Activated CD8-positive, alpha-beta T cell treated with anti-CD3 and anti-CD28 coated beads for 36 hours (primary cell): ENCODE results near the gene CAMK4. TPM values are rescaled to one million over a fixed set of nuclear protein-coding genes. Genes with fewer than 3 reads are reported as not detected.

Source experiments
- ATAC-seq: fragments of 200-7000 bp; cut with Tn5 transposase; one replicate; pipeline ENCODE4 v1.10.0; 2021; ENCODE audit warnings: mild to moderate bottlenecking, moderate library complexity
- CTCF ChIA-PET: fragments of 350-600 bp; sonication (Branson Sonifier 250); formaldehyde crosslinking; loops from one replicate; lab custom pipeline; 2021; ENCODE audit warnings: antibody characterized with exemption; lab: Charles Lee
- POLR2A ChIA-PET: fragments of 350-600 bp; sonication (Branson Sonifier 250); formaldehyde crosslinking; loops from one replicate; lab custom pipeline; 2021; ENCODE audit warnings: antibody characterized with exemption; lab: Charles Lee
- DNase-seq: peaks from one replicate; pipeline ENCODE4 v3.0.0-alpha.2; 2020
- H3K27ac Mint-ChIP-seq: one replicate; pipeline ENCODE4 v1.8.0; 2021; ENCODE audit warnings: mild to moderate bottlenecking, mixed read lengths
- H3K27me3 Mint-ChIP-seq: one replicate; pipeline ENCODE4 v1.8.0; 2021; ENCODE audit warnings: mixed read lengths
- H3K36me3 Mint-ChIP-seq: one replicate; pipeline ENCODE4 v1.8.0; 2021; ENCODE audit warnings: low read depth, mixed read lengths
- H3K4me1 Mint-ChIP-seq: one replicate; pipeline ENCODE4 v1.8.0; 2021; ENCODE audit warnings: low read depth, mixed read lengths
- H3K4me3 Mint-ChIP-seq: one replicate; pipeline ENCODE4 v1.8.0; 2021; ENCODE audit warnings: mild to moderate bottlenecking, moderate library complexity, mixed read lengths
- H3K9me3 Mint-ChIP-seq: one replicate; pipeline ENCODE4 v1.8.0; 2021; ENCODE audit warnings: mixed read lengths
- CTCF ChIP-seq: fragments of 200-600 bp; IDR thresholded peaks from one replicate; pipeline ENCODE4 v1.8.0; 2022; ENCODE audit warnings: antibody characterized with exemption, mild to moderate bottlenecking
- intact Hi-C: fragments of 100-400 bp; cut with micrococcal nuclease; formaldehyde crosslinking; loops from one replicate; pipeline ENCODE4 v1.10.0; 2022
- total RNA-seq, 2 experiments: library from RNA; stranded (reverse); gene quantifications; one replicate each; pipeline ENCODE4 v1.2.3, GENCODE V29; 2021

Gene CAMK4
- total RNA-seq, 2 experiments from 2014 or later, result 79.7 to 80.7 TPM

- CTCF ChIA-PET, result interaction anchor here (1.5 to 1.9 kb wide), 2 partner anchors 11 to 21 kb away, joined by 4 to 7 read pairs; no protein-coding TSS in a partner anchor
- Mint-ChIP-seq H3K27ac (no peak overlapping the region), H3K9me3 (peaks cover 4% of the 10 kb centered on the region), H3K27me3 (no peaks in the 10 kb centered on the region), H3K36me3 (peaks cover 39% of the 10 kb centered on the region), H3K4me3 (no peak overlapping the region), H3K4me1 (peaks cover 23% of the 10 kb centered on the region)
- POLR2A ChIA-PET, result interaction anchor here (0.9 kb wide), 1 partner anchor 45 kb away, joined by 3 read pairs; no protein-coding TSS in a partner anchor
- intact Hi-C loops, result no loop called here
- DNase-seq (no peak), ATAC-seq (no peak)
- TF ChIP-seq CTCF, result no peak
These were observed 155.2 kb downstream of the CAMK4 start for GRCh38 chr5:111379391-111379816.

GRCh38 chr5:111383288-111383970, 159.2 kb downstream of the CAMK4 start:
- DNase-seq (no peak), ATAC-seq (no peak)
- ChIA-PET POLR2A (no interaction called here), CTCF (no interaction called here)
- Mint-ChIP-seq H3K27ac (no peak overlapping the region), H3K4me3 (no peak overlapping the region), H3K4me1 (peaks cover 22% of the 10 kb centered on the region), H3K27me3 (no peaks in the 10 kb centered on the region), H3K9me3 (no peaks in the 10 kb centered on the region), H3K36me3 (peaks cover 31% of the 10 kb centered on the region)
- intact Hi-C loops, result no loop called here
- no peak for TF ChIP-seq CTCF

GRCh38 chr5:111384220-111384619, 160.0 kb downstream of the CAMK4 start:
- no peak for DNase-seq
- CTCF ChIA-PET, result no interaction called here
- TF ChIP-seq CTCF, result no peak

GRCh38 chr5:111385051-111385450, 160.9 kb downstream of the CAMK4 start:
- ChIA-PET POLR2A (interaction anchor here (1.1 kb wide), 1 partner anchor 88 kb away, joined by 5 read pairs; no protein-coding TSS in a partner anchor), CTCF (interaction anchor here (1.0 kb wide), 1 partner anchor 106 kb away, joined by 5 read pairs; no protein-coding TSS in a partner anchor)
- Mint-ChIP-seq H3K36me3 (peaks cover 40% of the 10 kb centered on the region), H3K4me1 (peaks cover 35% of the 10 kb centered on the region), H3K27me3 (no peaks in the 10 kb centered on the region), H3K27ac (no peak overlapping the region), H3K9me3 (no peaks in the 10 kb centered on the region), H3K4me3 (no peak overlapping the region)
- no peak for TF ChIP-seq CTCF
- intact Hi-C loops, result no loop called here
- ATAC-seq, result no peak
- no peak for DNase-seq

More at GRCh38 chr5:111384220-111384619, 160.0 kb downstream of the CAMK4 start:
- no peak overlapping the region for H3K27ac Mint-ChIP-seq
- no peaks in the 10 kb centered on the region for H3K27me3 Mint-ChIP-seq
- intact Hi-C loops, result no loop called here
- POLR2A ChIA-PET, result interaction anchor here (1.1 kb wide), 1 partner anchor 88 kb away, joined by 5 read pairs; no protein-coding TSS in a partner anchor
- peaks cover 28% of the 10 kb centered on the region for H3K4me1 Mint-ChIP-seq
- no peaks in the 10 kb centered on the region for H3K9me3 Mint-ChIP-seq
- ATAC-seq, result no peak
- H3K36me3 Mint-ChIP-seq, result peaks cover 36% of the 10 kb centered on the region
- no peak overlapping the region for H3K4me3 Mint-ChIP-seq
